RCC 7860 (cell line): Measurements from ENCODE around the gene BRD2.

ENCODE experiments used
- DNase-seq: peaks from one replicate; pipeline ENCODE4 v3.0.0-alpha.2; 2015; ENCODE audit warnings: low spot score
- FAIRE-seq: peaks from 2 replicates; lab custom pipeline; 2012; peaks lifted over from hg19 to GRCh38; lab: Jason Lieb, UNC

Gene BRD2

GRCh38 chr6:33023536-33023935, 55.1 kb downstream of the BRD2 start:
- DNase-seq = no peak
- FAIRE-seq = no peak

- DNase-seq = no peak
- FAIRE-seq = no peak
Measured at GRCh38 chr6:33024521-33024920, 56.1 kb downstream of the BRD2 start.

- FAIRE-seq (no peak), DNase-seq (no peak)
Measured at GRCh38 chr6:33028220-33028849, 59.9 kb downstream of the BRD2 start.

- FAIRE-seq (no peak), DNase-seq (no peak)
Measured at GRCh38 chr6:33029328-33030184, 61.2 kb downstream of the BRD2 start.

- DNase-seq (no peak), FAIRE-seq (no peak)
Measured at GRCh38 chr6:33030245-33030644, 61.9 kb downstream of the BRD2 start.
